WTC11 (cell line): ENCODE measurements around the gene TMEM39A. TPM values are rescaled to one million over a fixed set of nuclear protein-coding genes. Genes with fewer than 3 reads are reported as not detected.

Source experiments
- ATAC-seq: fragments of 200-7000 bp; cut with Tn5 transposase; 2 replicates; pipeline ENCODE4 v1.10.0; 2021; ENCODE audit warnings: mild to moderate bottlenecking, moderate library complexity
- CTCF ChIA-PET: fragments of 300-600 bp; sonication (Branson Sonifier 250); formaldehyde crosslinking; loops from one replicate; lab custom pipeline; 2021; ENCODE audit warnings: antibody characterized with exemption; lab: Charles Lee
- POLR2A ChIA-PET: fragments of 350-600 bp; sonication (Branson Sonifier 250); formaldehyde crosslinking; loops from one replicate; lab custom pipeline; 2021; ENCODE audit warnings: antibody characterized with exemption; lab: Charles Lee
- DNase-seq: peaks from one replicate; pipeline ENCODE4 v3.0.0; 2021; ENCODE audit warnings: low spot score
- H3K27ac Mint-ChIP-seq: 2 replicates; pipeline ENCODE4 v1.8.0; 2021; ENCODE audit warnings: mixed read lengths
- H3K27me3 Mint-ChIP-seq: 2 replicates; pipeline ENCODE4 v1.8.0; 2021; ENCODE audit warnings: low read depth, mild to moderate bottlenecking, moderate library complexity, mixed read lengths
- H3K36me3 Mint-ChIP-seq: 2 replicates; pipeline ENCODE4 v1.8.0; 2021; ENCODE audit warnings: mixed read lengths
- H3K4me1 Mint-ChIP-seq: 2 replicates; pipeline ENCODE4 v1.8.0; 2022; ENCODE audit warnings: mixed read lengths
- H3K4me3 Mint-ChIP-seq: 2 replicates; pipeline ENCODE4 v1.8.0; 2021; ENCODE audit warnings: mild to moderate bottlenecking, moderate library complexity, mixed read lengths
- H3K9me3 Mint-ChIP-seq: 2 replicates; pipeline ENCODE4 v1.8.0; 2021; ENCODE audit warnings: mixed read lengths
- CBFB ChIP-seq: sonication (generic); formaldehyde crosslinking; IDR thresholded peaks from 2 replicates; pipeline ENCODE4 v1.8.1; 2022; ENCODE audit warnings: mild to moderate bottlenecking, low read depth, missing genetic modification reagents
- CDX4 ChIP-seq: fragments of 250-450 bp; sonication (Bioruptor Pico); IDR thresholded peaks from 2 replicates; pipeline ENCODE4 v1.9.0; 2021; ENCODE audit warnings: moderate library complexity, mild to moderate bottlenecking, inconsistent platforms, borderline replicate concordance
- CREB1 ChIP-seq: sonication (generic); formaldehyde crosslinking; IDR thresholded peaks from 2 replicates; pipeline ENCODE4 v1.8.0; 2023; ENCODE audit warnings: mild to moderate bottlenecking, missing genetic modification reagents
- CREM ChIP-seq: sonication (generic); formaldehyde crosslinking; IDR thresholded peaks from 2 replicates; pipeline ENCODE4 v1.8.1; 2022; ENCODE audit warnings: mild to moderate bottlenecking, missing genetic modification reagents, moderate library complexity
- ESRRA ChIP-seq: sonication (generic); formaldehyde crosslinking; IDR thresholded peaks from 2 replicates; pipeline ENCODE4 v1.8.1; 2022; ENCODE audit warnings: mild to moderate bottlenecking, missing genetic modification reagents, borderline replicate concordance
- ETV6 ChIP-seq: sonication (generic); formaldehyde crosslinking; IDR thresholded peaks from 2 replicates; pipeline ENCODE4 v1.8.1; 2022; ENCODE audit warnings: mild to moderate bottlenecking, missing genetic modification reagents
- FOXJ3 ChIP-seq: sonication (generic); formaldehyde crosslinking; IDR thresholded peaks from 2 replicates; pipeline ENCODE4 v1.9.0; 2021; ENCODE audit warnings: missing genetic modification reagents, mild to moderate bottlenecking, borderline replicate concordance
- FOXK1 ChIP-seq: sonication (generic); formaldehyde crosslinking; IDR thresholded peaks from 2 replicates; pipeline ENCODE4 v1.8.0; 2022; ENCODE audit warnings: mild to moderate bottlenecking, moderate library complexity, missing genetic modification reagents
- FOXP4 ChIP-seq: sonication (generic); formaldehyde crosslinking; IDR thresholded peaks from 2 replicates; pipeline ENCODE4 v1.8.0; 2022; ENCODE audit warnings: mild to moderate bottlenecking, missing genetic modification reagents
- GABPB1 ChIP-seq: sonication (generic); formaldehyde crosslinking; IDR thresholded peaks from 2 replicates; pipeline ENCODE4 v1.8.1; 2023; ENCODE audit warnings: mild to moderate bottlenecking, missing genetic modification reagents
- GTF2I ChIP-seq: fragments of 250-450 bp; sonication (Bioruptor Pico); conservative IDR thresholded peaks from 2 replicates; pipeline ENCODE4 v1.4.0; 2021; ENCODE audit warnings: mild to moderate bottlenecking
- JAZF1 ChIP-seq: fragments of 250-450 bp; sonication (Bioruptor Pico); IDR thresholded peaks from 2 replicates; pipeline ENCODE4 v1.9.0; 2021; ENCODE audit warnings: moderate library complexity, mild to moderate bottlenecking, inconsistent platforms
- JUN ChIP-seq: sonication (generic); formaldehyde crosslinking; IDR thresholded peaks from 2 replicates; pipeline ENCODE4 v1.8.0; 2023; ENCODE audit warnings: mild to moderate bottlenecking, missing genetic modification reagents
- MAX ChIP-seq: sonication (generic); formaldehyde crosslinking; IDR thresholded peaks from 2 replicates; pipeline ENCODE4 v1.8.0; 2022; ENCODE audit warnings: mild to moderate bottlenecking, missing genetic modification reagents
- MYBL2 ChIP-seq: sonication (generic); formaldehyde crosslinking; IDR thresholded peaks from 2 replicates; pipeline ENCODE4 v1.8.1; 2023; ENCODE audit warnings: mild to moderate bottlenecking, moderate library complexity, missing genetic modification reagents
- NFE2L1 ChIP-seq: sonication (generic); formaldehyde crosslinking; IDR thresholded peaks from 2 replicates; pipeline ENCODE4 v1.8.1; 2023; ENCODE audit warnings: missing genetic modification reagents
- NR2C2 ChIP-seq: sonication (generic); formaldehyde crosslinking; IDR thresholded peaks from 2 replicates; pipeline ENCODE4 v1.8.0; 2022; ENCODE audit warnings: mild to moderate bottlenecking, missing genetic modification reagents
- PRRX2 ChIP-seq: fragments of 250-450 bp; sonication (Bioruptor Pico); IDR thresholded peaks from 2 replicates; pipeline ENCODE4 v1.8.0; 2021; ENCODE audit warnings: mild to moderate bottlenecking
- SP1 ChIP-seq: sonication (generic); formaldehyde crosslinking; conservative IDR thresholded peaks from 2 replicates; pipeline ENCODE4 v1.8.1; 2022; ENCODE audit warnings: missing genetic modification reagents
- TEAD1 ChIP-seq: sonication (generic); formaldehyde crosslinking; IDR thresholded peaks from 2 replicates; pipeline ENCODE4 v1.8.0; 2022; ENCODE audit warnings: mild to moderate bottlenecking, missing genetic modification reagents
- USF1 ChIP-seq: sonication (generic); formaldehyde crosslinking; IDR thresholded peaks from 2 replicates; pipeline ENCODE4 v1.8.0; 2022; ENCODE audit warnings: mild to moderate bottlenecking, missing genetic modification reagents
- USF2 ChIP-seq: sonication (generic); formaldehyde crosslinking; IDR thresholded peaks from 2 replicates; pipeline ENCODE4 v1.8.1; 2023; ENCODE audit warnings: mild to moderate bottlenecking, missing genetic modification reagents, moderate library complexity
- ZBTB21 ChIP-seq: sonication (generic); formaldehyde crosslinking; IDR thresholded peaks from 2 replicates; pipeline ENCODE4 v1.8.1; 2023; ENCODE audit warnings: mild to moderate bottlenecking, missing genetic modification reagents, borderline replicate concordance
- ZBTB43 ChIP-seq: sonication (generic); formaldehyde crosslinking; IDR thresholded peaks from 2 replicates; pipeline ENCODE4 v1.8.1; 2023; ENCODE audit warnings: mild to moderate bottlenecking, missing genetic modification reagents
- ZNF671 ChIP-seq: fragments of 250-450 bp; sonication (Bioruptor Pico); IDR thresholded peaks from 2 replicates; pipeline ENCODE4 v1.8.0; 2021; ENCODE audit warnings: mild to moderate bottlenecking
- total RNA-seq: library from RNA; stranded (reverse); gene quantifications from 3 replicates; pipeline ENCODE4 v1.2.3, GENCODE V29; 2021

The TMEM39A gene
- total RNA-seq, 1 experiment from 2014 or later: 44.5 TPM

- Mint-ChIP-seq H3K4me3 (peak overlapping the region; percentile 99), H3K27me3 (no peaks in the 10 kb centered on the region), H3K9me3 (no peaks in the 10 kb centered on the region), H3K27ac (peak overlapping the region; percentile 78; the same call in 1 of the 2 replicates), H3K36me3 (peaks cover 17% of the 10 kb centered on the region), H3K4me1 (peaks cover 11% of the 10 kb centered on the region)
- DNase-seq: no peak
- ATAC-seq: no peak
- POLR2A ChIA-PET: no interaction called here
- CTCF ChIA-PET: no interaction called here
- no peak for TF ChIP-seq TEAD1 (CRISPR knock-in tag)
- no peak for TF ChIP-seq NFE2L1 (CRISPR knock-in tag)
- TF ChIP-seq FOXP4 (CRISPR knock-in tag): no peak
- TF ChIP-seq CREB1 (CRISPR knock-in tag): no peak
- TF ChIP-seq ZNF671 (CRISPR knock-in tag): no peak
- no peak for TF ChIP-seq ESRRA (CRISPR knock-in tag)
- TF ChIP-seq JUN: no peak
- no peak for TF ChIP-seq PRRX2 (CRISPR knock-in tag)
- TF ChIP-seq ZBTB21 (CRISPR knock-in tag): no peak
- TF ChIP-seq CDX4: no peak
- no peak for TF ChIP-seq JAZF1 (CRISPR knock-in tag)
- no peak for TF ChIP-seq USF2 (CRISPR knock-in tag)
- TF ChIP-seq ZBTB43 (CRISPR knock-in tag): no peak
These were observed 36.9 kb upstream of the TMEM39A start for GRCh38 chr3:119500265-119500664.

- Mint-ChIP-seq H3K4me1 (peaks cover 11% of the 10 kb centered on the region), H3K9me3 (no peaks in the 10 kb centered on the region), H3K36me3 (peaks cover 5% of the 10 kb centered on the region), H3K4me3 (peak within 1 kb of the TSS; percentile 99), H3K27me3 (no peaks in the 10 kb centered on the region), H3K27ac (peak within 1 kb of the TSS; percentile 99)
- POLR2A ChIA-PET: interaction anchor here (0.5 to 2.8 kb wide), 10 partner anchors 29 to 597 kb away, joined by 3 to 17 read pairs (median 3); partner anchors contain the start of genes POGLUT1 and TMEM39A
- DNase-seq (peak; percentile 97), ATAC-seq (peak; percentile 94)
- CTCF ChIA-PET: interaction anchor here (0.7 to 2.0 kb wide), 6 partner anchors 29 to 614 kb away, joined by 3 to 5 read pairs (median 4); partner anchors contain the start of genes POGLUT1 and TMEM39A
- TF ChIP-seq GABPB1 (CRISPR knock-in tag) (peak; percentile 81), MYBL2 (CRISPR knock-in tag) (peak; percentile 37; the same call in 1 of the 2 replicates), FOXK1 (CRISPR knock-in tag) (peak; percentile 69), CREM (CRISPR knock-in tag) (peak; percentile 82), ETV6 (CRISPR knock-in tag) (peak; percentile 90; the same call in 1 of the 2 replicates), GTF2I (CRISPR knock-in tag) (0 out of 2 replicates have a peak, but pooled peaks have one; percentile 24), CBFB (CRISPR knock-in tag) (0 out of 2 replicates have a peak, but pooled peaks have one; percentile 82), MAX (CRISPR knock-in tag) (peak; percentile 59; the same call in 1 of the 2 replicates), FOXJ3 (CRISPR knock-in tag) (no peak), NR2C2 (CRISPR knock-in tag) (peak; percentile 93), SP1 (CRISPR knock-in tag) (peak; percentile 95), FOXP4 (CRISPR knock-in tag) (0 out of 2 replicates have a peak, but pooled peaks have one; percentile 61), USF1 (CRISPR knock-in tag) (peak; percentile 44), TEAD1 (CRISPR knock-in tag) (0 out of 2 replicates have a peak, but pooled peaks have one; percentile 45)
These were observed 35.0 kb upstream of the TMEM39A start, which contains the start of gene TIMMDC1 for GRCh38 chr3:119498186-119499011. Gene TIMMDC1 (plus strand): TSS chr3:119498547. CDS start chr3:119498734, 187 bp downstream.
